T-helper 22 cell (primary cell): ENCODE data around the gene FOXJ3.

Source experiments
- DNase-seq: peaks from one replicate; pipeline ENCODE4 v3.0.0-alpha.2; 2020; ENCODE audit warnings: low read depth

Gene FOXJ3

DNA sequence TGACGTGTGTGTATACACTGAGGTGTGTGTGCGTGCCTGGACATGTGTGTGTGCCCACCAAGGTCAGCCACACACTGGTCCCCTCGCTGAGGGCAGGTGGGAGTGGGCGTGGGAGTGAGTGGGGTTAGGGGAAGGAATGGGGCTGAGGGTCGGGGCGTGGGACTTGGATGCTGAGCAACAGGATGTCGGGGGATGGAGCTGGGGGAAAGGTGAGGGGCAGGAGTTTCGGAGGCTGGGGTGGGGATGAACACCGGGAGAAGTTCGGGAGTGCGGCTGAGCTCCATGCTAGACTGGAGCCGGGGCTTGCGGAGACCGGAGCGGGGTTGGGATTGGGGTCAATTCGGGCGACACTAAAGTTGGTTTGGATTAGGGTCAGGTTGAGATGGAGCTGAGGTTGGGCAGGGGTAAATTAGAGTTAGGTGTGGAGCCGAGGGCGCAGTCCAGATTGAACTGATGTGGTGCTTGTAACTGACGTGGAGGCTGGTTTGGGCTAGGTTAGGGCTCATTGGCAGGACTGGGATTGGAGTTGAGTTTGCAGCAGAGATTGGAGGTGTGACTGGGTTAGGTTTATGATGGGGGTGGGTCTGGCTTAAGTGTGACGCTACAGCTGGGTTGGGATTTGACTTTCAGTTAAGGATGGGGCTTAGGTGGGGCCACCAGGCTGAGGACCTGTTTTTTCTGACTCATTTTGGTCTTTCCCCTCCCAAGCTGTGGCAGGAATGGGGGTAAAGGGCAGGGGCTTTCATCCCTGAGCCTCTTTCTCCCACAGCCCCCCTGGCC lies 167.2 kb downstream of the FOXJ3 start:
- no peak for DNase-seq

DNA sequence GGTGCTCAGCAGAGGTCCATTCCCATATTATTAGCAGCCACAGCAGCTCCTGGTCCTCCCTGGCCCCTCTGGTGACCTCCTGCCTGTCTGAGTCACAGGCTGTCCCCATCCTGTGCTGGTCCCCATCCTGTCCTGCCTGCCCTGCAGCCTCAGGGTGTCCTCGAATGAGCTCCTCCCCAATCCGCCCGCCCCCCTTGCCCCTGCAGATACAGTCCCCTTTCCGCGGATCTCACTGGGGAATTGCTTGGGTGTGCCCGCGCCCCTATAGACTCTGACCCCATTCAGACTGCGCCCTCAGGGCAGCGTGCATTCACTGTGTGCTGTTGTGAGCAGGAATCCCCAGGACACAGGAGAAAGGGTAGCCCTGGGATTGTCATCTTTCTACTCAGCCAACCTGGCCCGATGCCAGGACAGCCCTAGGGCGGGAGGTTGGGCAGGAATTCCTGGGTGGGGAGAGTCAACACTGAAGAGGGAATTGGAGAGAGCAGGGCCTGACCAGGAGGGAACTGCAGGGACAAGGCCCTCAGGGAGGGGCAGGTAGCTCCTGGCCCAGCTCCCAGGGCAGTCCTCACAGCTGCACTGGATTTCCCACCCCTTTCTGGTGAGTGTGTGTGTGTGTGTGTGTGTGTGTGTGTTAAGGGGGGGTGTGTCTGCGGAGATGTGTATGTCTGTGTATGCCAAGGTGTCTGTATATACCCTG lies 169.4 kb downstream of the FOXJ3 start:
- DNase-seq: no peak

DNA sequence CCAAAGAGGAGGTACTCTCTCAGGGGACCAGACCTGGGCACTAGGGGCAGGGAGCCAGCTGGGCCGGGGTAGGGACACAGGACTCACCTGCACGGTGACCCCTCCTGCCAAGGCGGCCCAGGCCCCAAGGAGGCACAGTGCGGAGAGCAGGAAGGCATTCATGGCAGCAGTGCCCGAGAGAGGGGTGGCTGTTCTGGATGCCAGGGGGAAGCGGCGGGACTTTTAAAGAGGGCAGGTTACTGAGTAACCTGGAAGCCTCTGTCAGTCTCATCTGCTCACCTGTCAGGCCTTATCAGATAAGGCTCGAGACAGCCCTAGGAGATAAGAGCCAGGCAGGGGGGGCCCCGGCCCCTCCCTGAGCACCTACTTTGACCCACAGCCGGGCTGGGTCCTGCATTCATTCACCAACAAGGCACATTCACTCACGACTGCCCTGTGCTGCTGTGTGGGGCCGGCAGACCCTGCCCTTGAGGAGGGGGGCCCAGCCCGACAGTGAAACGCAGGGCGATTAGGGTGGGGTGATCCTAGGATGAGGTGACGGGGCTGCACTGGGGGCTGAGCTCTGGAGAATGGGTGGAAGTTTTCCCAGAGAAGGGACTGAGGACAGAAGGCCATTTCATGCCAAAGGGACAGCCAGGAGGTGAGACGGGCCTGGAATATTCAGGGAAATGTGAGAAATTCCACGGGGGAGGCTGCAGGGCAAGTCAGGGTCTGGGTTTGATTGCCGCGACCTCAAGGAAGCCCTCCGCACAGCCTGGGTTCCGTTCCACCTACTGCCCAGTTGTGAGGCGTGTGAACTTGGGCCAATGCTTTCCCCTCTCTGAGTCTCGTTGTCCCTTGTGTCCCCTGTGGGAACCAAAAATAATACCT lies 170.2 kb downstream of the FOXJ3 start, which contains the start of gene GUCA2A:
TSS of gene GUCA2A (minus strand) at position 195 of the 870 bp plus-strand sequence. CDS start at position 162, 33 bp downstream.
- no peak for DNase-seq

DNA sequence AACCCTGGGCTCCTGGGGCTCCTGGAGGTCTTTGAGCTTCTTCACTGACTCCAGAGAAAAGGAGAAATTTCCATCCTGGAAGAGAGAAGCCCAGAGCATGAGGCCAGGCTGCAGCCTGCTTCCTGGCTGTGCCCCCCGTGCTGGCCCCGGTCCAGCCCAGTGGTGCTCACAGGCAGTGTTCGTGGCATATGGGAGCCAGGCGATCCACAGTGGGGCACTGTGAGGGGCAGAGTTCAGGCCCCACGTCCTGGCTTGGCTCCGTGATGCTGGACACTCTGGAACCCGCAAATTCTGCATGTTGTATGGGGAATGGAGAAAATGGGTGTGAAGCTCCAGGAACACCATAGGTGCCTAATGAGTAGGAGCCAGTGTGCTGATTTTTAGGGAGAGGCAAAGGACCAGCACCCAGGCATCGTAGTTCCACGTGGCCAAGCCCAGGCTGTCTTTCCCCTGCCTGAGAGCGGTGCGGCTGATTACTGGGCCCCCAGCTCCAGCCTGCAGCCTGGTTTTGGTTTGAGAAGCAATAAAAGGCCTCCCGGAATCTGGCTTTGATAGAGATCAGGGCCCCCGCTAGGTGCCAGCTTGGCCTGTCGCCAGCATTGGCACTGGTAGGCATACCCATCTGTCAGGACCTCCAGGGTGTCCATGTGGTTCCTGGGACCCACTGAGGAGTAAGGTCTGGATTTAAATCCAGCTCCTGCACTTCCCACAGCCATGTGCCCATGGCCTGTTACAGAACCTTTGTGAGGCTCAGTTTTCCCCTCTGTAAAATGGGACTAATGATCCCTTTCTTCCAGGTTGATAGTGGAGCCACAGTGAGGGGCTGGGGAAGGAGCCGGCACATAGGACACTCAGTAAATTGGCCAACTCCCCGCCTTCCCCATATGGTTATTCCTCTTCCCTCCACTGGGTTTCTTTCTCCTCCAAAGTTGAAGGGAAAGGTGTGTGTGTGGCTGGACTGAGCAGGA lies 171.2 kb downstream of the FOXJ3 start:
- no peak for DNase-seq

DNA sequence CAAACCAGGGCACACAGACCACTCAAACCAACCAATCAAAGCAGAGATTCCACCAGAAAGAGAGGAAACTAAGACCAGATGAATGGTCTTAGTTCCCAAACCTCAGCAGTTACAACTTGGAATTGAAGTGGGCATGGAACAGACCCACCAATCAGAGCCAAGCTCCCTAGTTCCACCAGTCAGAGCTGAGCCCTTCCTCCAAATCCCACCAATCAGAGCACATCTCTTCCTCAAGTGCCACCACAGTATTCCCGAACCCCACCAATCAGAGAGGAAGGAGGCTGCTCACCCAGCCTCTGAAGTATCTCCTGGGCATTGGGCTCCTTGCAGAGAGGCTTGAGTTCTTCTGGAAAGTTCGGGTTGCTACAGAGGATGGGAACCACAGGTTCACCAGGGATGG lies 171.9 kb downstream of the FOXJ3 start:
- no peak for DNase-seq

DNA sequence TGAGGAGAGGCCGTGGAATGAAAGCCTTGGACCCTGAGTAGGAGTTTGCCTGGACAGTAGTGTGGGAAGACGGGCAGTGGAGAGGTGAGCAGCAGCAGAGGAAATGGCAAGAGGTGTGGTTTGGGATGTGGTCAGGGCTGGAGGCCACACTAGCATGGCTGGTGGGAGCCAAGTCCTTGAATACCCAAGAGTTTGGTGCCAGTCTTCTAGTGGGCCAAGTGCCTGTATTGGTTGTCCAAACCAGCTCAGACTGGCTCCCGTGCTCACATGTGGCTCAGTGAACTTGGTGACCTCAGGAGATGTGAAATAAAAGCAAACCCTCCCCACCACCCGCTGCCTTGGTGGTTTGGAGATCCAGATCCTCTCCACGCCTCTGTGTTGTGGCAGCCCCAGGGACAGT lies 172.9 kb downstream of the FOXJ3 start:
- no peak for DNase-seq

DNA sequence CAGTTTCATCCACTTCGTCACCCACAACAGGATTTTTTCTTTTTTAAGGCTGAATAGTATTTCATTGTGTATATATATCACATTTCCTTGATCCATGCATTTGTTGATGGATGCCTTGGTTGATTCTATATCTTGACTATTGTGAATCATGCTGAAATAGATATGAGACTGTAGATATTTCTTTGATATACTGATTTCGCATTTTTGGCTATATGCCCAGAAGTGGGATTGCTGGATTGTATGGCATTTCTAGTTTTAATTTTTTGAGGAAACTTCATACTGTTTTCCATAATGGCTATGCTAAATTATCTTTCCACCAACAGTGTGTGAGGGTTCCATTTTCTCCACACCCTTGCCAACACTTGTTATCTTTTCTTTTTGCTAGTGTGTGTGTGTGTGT lies 176.8 kb downstream of the FOXJ3 start:
- no peak for DNase-seq

DNA sequence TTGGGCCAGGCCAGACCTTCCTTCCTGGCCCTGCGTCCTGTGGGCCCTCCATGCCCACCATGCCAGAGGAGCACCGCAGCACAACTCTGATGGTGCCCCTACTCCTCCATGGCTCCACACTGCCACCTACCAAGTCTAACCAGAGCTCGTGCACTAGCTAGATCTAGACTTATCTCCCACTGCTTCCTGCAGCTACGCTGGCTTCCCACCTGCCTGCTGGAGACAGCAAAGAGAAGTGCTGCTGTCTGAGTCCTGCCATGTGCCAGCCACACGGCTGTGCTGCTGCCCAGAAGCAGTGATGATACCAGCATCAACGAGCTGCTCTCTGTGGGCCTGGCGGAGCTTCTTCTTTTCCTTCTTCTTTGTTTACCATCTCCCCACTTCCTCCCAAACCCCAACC lies 177.4 kb downstream of the FOXJ3 start:
- DNase-seq: no peak

DNA sequence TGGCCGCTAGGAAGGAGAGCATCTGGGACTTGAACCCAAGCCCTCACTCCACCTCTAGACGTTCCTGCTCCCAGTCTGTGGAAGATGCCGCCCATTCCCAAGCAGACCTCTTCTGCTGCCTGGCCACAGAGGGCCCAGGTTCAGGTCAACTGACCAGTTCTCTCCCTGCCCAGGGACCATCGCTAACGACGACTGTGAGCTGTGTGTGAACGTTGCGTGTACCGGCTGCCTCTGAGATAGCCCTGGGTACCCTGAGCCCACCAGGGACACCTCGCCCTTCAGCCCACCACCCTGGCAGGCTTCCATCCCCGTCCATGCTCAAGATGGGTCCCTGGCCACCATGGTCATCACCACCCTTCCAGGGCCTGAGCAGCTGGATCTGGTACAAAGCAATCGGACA lies 179.7 kb downstream of the FOXJ3 start:
- no peak for DNase-seq

DNA sequence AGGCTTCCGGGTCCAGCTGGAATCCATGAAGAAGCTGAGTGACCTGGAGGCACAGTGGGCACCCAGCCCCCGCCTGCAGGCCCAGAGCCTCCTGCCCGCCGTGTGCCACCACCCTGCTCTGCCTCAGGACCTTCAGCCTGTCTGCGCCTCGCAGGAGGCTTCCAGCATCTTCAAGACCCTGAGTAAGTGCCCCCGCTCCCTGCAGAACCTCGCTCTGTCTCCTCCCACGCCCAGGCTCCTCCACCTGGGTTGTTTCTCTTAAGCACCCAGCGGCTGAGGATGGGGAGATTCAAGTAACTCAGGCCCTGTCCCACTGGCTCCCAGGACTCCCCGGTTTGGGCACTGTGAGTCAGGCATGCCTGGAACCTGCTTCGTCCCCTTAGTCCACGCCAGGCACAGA lies 180.3 kb downstream of the FOXJ3 start:
- DNase-seq: no peak

DNA sequence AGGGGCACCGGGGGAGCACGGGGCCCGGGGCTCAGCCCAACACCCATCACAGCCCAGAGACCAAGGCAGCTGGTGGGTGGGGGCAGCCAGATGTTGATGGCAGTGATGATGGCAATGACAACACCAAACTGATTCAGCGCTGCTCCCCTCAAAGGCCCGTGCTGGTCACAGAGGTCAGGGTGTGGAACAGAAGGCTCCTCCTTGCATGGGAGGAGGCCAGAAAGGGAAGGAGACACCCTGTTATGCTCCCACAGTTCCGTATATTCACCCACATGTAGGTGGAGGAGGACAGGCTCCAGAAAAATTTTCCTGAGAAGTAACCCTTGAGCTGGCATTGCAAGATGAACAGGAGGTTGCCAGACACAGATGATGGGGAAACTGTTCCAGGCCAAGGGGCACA lies 181.4 kb downstream of the FOXJ3 start:
- DNase-seq: no peak

DNA sequence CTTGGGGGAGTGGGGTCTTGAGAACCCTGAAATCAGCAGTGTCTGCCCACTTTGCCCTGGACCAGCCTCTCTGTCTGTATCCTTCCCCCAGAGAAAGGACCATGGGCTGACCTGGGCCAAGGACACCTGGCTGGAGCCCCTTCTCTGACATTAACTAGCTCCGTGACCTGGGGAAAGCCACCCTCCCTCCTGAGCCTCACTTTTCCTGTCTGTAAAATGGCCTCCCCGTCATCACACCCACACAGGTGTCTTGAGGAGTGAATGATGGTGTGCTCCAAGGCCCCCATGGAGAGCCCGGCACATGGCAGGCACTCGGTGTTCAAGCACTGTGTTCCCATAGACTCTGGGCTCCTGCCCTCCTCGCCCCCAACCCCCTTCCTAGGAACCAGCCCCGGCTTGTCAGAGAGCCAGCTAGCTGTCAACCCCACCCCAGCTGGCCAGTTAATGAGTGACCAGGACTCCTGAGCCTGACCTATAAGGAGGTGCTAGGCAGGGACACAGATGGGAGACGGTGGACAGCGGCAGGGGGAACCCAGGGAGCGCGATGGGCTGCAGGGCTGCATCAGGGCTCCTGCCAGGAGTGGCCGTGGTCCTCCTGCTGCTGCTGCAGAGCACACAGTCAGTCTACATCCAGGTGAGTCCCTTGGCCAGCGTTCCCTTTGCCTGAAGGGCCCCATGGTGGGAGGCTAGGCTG lies 182.0 kb downstream of the FOXJ3 start, which contains the start of gene GUCA2B:
TSS of gene GUCA2B (plus strand) at position 504 of the 694 bp plus-strand sequence. CDS start at position 545, 41 bp downstream.
- no peak for DNase-seq

DNA sequence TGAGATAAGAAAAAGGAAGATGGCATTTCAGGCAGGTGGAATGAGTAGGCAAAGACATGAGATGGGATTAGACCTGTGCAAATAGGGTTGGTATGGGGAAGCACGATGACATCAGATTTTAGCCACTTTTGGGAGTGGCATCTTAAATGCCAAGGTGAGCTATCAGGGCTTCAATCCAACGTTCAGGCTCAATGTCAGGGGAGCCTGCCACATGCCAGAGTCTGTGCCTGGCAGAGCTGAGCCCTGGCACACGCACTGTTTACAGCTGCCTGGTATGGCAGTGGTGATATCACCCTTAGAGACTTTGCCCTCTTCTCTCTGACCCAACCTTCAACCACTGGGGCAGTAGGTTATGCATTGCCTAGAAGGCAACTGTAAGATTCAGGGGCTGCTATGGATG lies 182.9 kb downstream of the FOXJ3 start:
- DNase-seq: no peak

DNA sequence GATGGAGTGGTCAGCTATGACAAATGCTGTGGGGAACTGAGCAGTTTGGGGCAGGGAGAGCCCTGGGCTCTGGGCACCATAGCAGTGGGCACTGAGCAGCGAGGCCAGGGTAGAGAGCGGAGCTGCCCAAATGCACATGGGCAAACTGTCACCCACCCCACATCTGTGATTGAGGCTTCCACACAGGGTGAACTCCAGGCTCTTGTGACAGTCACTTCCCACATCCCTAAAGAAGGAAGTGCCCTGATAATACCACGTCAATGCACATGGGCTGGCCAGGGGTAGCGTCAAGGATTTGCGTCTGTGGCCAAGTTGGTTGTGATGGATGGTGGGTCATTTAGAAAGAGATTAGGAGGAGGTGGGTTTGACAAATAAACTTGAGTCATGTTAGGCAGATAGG lies 184.4 kb downstream of the FOXJ3 start:
- no peak for DNase-seq

DNA sequence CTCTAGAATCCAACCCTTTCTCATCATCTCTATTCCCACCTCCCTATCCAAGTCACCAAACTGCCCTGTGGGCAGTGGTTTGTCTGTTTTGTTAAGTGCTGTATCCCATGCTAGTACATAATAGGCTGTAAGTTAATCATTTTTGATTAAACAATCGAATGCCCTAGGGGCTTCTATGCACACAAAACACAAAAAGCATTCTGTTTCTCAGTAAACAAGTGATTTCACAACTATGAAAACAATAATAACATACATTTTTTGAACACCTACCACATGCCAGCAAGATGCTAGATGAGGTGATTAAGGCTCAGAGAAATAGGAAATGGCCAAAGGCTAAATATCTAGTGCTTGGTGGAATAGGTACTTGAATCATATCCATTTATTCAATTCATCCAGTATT lies 186.9 kb downstream of the FOXJ3 start:
- no peak for DNase-seq

DNA sequence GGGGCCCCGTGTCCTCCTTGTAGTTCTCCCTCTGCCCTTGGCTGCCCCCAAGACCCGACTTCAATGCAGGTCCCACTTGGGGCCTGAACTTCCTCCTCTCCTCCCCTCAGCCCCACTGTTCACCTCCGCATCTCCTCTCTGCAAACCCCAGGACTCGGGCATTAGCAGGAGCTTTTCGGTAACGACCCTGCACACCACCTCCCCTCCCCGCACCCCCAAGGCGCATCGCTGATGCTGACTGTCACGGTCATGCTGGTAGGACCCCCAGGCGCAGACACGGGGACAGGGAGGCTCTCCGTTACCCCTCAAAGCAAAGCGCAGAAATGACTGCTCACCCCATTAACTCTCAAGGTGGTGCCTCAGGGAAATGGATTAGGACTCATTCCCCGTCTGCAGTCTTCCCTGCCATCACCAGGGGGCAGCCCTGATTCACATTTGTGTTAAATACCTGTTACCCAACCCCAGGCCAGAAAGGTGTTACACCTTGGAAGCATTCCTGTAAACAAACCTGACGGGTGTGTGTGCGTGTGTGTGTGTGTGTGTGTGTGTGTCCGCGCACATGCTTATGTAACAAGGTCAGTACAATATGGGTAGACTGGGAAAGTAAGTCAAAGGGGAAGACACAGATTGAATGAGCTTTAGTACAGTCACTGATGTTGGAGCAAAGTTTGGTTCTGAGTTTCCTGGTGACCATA lies 188.3 kb downstream of the FOXJ3 start:
- no peak for DNase-seq

DNA sequence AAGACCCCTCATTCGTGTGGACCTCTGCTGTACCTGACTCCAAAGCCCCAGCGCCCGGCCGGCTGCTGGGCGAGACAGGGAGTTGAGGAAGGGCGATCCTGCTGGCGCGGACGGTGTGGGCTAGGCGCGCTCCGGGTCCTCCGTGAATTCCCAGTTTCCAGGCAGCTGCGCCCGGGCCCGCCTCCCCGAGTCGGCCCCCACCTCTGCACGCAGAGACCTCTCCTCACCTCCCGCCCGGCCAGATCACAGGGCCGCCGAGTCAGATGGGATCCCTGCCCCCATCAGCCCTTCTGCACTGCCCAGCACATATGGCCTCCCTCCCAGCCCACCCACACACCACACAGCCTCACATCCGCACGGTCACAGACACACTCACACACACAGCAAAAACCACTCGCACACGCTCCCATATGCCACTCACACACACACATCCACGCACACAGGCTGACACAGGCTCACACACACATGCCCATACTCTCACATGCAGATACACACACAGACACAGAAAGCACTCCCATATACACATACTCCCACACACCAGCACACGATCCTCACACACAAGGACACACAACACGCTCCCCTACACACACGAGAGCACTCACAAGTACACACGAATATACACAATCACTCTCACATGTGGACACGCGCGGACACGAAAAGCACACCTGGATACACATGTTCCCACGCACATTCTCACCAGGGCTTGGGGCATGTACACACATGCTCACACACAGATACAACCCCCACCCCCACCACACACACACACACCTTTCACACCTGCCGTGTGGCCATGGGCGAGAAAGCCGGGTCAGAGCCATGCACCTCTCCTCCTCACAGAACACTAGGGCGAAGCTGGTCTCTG lies 189.0 kb downstream of the FOXJ3 start:
- DNase-seq: no peak

DNA sequence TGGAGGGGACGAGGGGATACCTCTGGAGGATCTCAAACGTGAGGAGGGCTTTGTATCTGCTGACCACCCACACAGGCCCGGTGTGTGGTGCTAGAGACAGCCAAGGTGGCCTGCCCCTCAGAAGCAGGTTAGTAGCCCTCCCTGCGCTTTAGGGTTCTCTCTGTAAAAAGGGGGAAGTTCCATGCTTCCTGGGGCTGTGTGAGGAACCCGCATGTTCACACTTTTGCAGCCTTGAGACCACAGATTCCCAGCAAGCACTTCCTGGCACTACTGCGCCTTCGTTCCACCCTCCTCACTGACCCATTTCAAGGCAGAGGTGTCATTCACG lies 189.7 kb downstream of the FOXJ3 start:
- no peak for DNase-seq

DNA sequence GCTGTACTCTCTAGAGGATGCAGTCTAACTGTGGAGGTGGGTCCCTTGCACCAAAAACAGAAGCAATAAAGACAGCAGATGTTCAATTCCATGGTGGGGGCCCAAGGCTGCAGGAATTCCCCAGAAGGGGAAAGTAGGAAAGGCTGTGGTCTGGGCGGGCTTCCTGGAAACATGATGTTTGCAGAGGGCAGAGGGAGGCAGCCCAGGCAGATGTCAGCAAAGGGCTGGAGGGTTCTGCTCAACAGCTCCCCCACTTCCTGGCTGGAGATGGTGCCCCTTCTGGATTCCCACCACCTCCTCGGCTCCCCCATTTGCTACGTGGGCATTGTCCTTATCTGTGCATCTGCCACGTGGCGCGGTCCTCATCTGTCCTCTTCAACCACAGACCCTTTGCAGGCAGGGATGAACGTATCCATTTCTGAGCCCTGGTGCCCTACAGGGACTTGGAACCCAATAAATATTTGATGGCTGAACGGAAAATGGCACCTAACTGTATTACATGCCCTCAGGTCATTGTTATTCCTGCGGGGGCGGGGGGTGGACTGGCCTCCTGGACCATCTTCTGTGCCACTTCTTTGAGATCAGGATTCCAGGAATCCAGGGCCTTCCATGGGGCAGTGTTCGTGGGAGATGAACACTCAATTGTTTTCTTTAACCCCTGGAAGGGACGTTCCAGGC lies 190.2 kb downstream of the FOXJ3 start:
- no peak for DNase-seq
